NB4 (cell line): Measurements from ENCODE around the gene ZMYND11.

Experiments
- DNase-seq: peaks from one replicate; pipeline ENCODE4 v3.0.0; 2010; ENCODE audit warnings: low read depth
- H3K4me3 ChIP-seq: one replicate; pipeline ENCODE4 v1.5.1; 2011; ENCODE audit warnings: mild to moderate bottlenecking, low read depth, low read length, moderate library complexity
- MYC ChIP-seq: IDR thresholded peaks from 2 replicates; pipeline ENCODE4 v1.6.1; 2011; ENCODE audit warnings: low read depth, low read length
- POLR2A ChIP-seq: IDR thresholded peaks from 2 replicates; pipeline ENCODE4 v1.6.1; 2011; ENCODE audit warnings: mild to moderate bottlenecking; ENCODE audit not compliant: insufficient read length; ENCODE audit errors: extremely low read depth
- TF ChIP-seq, protein P1 (sequence below): IDR thresholded peaks from one replicate; pipeline ENCODE4 v1.5.1; 2012; ENCODE audit warnings: low read depth, low read length
- TF ChIP-seq, protein P2 (sequence below): IDR thresholded peaks from 2 replicates; pipeline ENCODE4 v1.6.1; 2011; ENCODE audit warnings: low read depth, low read length

Gene ZMYND11

DNA sequence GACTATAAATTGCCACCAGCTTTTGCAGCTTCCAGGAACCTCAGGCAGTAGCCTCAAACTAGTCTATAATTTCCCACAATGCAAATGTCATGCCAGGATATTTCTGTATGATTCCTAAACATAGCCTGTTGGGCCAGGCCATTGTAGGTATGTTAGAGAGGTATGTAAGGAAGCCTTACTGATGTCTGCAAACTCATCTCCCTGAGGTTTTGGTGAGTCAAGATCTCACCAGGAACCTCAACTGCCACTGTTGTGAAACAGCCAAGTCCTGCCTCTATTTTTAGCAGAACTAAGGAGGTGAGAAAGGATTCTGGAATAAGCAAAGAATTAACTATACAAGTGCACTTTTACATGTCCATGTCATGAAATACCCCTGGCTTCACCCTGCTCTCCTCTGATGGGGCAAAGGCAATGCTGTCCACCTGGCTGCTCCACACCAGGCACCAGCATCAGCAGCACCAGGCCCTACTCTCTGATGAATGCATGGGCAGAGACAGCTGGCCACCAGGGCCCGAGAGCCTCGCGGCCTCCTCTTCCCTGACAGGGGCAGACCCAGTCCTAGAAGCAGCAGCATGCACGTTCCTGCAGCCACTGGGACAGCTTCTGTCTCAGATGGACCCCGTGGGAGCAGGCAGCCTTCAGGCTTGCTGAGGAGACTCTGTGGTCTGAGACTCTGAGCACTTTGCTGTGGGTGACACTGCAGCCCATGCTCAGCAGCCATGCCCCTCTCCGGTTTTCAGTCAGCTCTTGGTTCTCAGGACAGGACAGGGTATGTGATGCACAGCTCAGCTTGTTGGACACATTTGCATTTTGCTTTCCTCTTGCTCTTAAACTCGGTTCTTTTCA is 147.3 kb downstream of the ZMYND11 start:
- peak overlapping the region; percentile 9 for H3K4me3 ChIP-seq
- TF ChIP-seq, protein P1, sequence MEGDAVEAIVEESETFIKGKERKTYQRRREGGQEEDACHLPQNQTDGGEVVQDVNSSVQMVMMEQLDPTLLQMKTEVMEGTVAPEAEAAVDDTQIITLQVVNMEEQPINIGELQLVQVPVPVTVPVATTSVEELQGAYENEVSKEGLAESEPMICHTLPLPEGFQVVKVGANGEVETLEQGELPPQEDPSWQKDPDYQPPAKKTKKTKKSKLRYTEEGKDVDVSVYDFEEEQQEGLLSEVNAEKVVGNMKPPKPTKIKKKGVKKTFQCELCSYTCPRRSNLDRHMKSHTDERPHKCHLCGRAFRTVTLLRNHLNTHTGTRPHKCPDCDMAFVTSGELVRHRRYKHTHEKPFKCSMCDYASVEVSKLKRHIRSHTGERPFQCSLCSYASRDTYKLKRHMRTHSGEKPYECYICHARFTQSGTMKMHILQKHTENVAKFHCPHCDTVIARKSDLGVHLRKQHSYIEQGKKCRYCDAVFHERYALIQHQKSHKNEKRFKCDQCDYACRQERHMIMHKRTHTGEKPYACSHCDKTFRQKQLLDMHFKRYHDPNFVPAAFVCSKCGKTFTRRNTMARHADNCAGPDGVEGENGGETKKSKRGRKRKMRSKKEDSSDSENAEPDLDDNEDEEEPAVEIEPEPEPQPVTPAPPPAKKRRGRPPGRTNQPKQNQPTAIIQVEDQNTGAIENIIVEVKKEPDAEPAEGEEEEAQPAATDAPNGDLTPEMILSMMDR, result no peak
- TF ChIP-seq MYC, result no peak
- TF ChIP-seq, protein P2, sequence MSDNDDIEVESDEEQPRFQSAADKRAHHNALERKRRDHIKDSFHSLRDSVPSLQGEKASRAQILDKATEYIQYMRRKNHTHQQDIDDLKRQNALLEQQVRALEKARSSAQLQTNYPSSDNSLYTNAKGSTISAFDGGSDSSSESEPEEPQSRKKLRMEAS, result no peak
- no peak for TF ChIP-seq POLR2A
- peak; percentile 93 for DNase-seq

DNA sequence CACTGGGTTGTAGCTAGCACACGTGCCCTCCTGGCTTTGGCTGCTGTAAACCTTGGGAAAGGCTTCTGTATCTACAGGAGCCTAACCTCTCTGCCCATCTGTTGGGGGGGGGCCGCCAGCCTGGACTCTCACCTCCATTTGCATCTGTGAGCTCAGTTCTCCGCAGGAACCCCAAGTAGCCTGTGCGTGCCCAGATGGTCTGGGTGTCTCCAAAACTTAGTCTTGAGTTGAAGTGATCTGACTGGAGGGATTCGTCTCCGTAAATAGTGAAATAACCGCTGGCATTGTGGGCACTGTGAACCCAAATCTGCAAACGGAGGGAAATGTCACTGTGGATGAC is 147.9 kb downstream of the ZMYND11 start:
- DNase-seq, result no peak
- H3K4me3 ChIP-seq, result no peak overlapping the region
- TF ChIP-seq POLR2A (no peak), MYC (no peak)
- TF ChIP-seq, protein P1, result no peak
- TF ChIP-seq, protein P2, result no peak

DNA sequence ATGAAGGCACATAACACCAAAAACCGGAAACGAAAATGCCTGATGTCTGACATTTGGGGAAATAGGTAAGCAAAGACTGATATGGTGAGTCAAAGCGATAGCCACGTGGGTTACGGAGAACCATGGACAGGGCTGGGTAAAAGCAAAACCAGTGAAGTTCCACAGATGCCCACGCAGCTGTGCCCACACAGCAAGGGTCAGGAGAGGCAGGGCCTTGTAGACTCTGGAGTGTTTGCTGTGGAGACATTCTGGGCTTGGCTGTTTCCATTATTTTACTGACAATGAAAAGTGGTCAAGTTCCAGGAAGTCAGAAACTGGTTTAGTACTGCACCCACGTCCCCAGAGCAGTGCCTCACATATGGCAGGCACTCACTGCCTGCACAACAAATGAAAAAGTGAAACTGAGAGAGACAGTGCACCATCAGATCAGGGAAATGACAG is 148.7 kb downstream of the ZMYND11 start:
- H3K4me3 ChIP-seq, result no peak overlapping the region
- TF ChIP-seq, protein P1, result no peak
- TF ChIP-seq MYC (no peak), POLR2A (no peak)
- TF ChIP-seq, protein P2, result no peak
- peak; percentile 20 for DNase-seq

DNA sequence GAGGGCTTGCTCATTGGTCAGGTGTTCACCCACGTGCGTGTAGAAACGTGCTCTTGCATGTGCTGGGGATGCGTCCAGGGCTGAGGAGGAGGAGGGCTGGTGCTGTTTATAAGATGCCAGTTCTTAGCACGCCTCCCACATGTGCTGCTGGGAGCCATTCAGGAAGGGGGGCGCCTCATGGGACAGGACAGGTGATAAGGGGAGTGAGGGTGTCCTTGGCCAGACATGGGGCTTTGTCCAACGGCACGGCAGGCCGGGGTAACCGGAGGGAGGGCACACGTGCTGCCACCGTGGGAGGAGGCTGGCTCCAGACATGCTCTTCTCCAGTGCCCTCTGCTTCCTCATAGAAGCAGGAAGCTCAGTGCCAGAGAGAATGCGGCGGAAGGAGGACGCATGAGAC is 150.0 kb downstream of the ZMYND11 start:
- no peak overlapping the region for H3K4me3 ChIP-seq
- TF ChIP-seq POLR2A, result no peak
- TF ChIP-seq, protein P2, result no peak
- TF ChIP-seq, protein P1, result no peak
- no peak for TF ChIP-seq MYC
- peak; percentile 27 for DNase-seq

DNA sequence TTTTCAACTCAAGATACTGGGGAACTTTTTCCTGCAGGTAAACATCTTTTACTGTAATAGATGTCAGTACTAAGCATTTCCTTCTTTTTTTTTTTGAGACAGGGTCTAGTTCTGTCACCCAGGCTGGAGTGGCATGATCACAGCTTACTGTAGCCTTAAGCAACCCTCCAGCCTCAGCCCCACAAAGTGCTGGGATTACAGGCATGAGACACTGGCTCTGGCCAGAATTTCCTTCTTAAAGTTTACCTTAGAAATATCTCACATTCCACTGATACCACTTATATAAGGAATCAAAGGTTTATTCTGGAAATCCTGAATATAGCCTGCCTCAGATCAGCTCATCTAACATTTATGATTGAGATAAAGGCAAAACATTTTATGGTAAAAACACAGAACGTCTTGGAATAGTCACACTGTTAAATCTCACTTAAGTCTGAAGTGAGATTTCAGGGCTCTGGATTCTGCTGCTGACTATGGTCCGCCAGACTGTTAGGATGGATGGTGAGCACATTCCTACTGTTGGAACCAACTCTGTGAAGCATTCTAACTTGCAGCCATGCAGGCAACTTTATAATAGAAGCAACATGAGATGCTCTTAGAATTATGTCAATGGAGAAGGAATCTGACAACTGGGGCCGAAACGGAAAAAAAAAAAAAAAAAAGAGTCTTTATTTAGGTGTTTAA is 151.9 kb downstream of the ZMYND11 start:
- DNase-seq, result no peak
- TF ChIP-seq POLR2A, result no peak
- TF ChIP-seq, protein P2, result no peak
- TF ChIP-seq, protein P1, result no peak
- no peak for TF ChIP-seq MYC
- H3K4me3 ChIP-seq, result no peak overlapping the region
